ENCODE data around the gene SLC30A2.

DNA sequence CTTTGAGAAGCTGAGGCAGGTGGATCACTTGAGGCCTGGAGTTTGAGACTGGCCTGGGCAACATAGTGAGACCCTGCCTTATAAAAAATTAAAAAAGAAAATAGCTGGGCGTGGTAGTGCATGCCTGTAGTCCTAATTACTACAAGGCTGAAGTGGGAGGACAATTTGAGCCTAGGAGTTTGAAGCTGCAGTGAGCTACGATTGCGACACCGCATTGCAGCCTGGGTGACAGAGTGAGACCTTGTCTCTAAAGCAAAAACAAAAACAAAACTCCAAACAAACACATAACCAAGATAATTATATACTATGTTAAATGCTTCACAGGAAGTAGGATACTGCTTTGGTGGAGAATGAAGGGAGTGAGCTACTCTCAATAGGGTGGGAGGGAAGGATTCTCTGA, 42.7 kb downstream of the SLC30A2 start:
- TF ChIP-seq, protein P1, sequence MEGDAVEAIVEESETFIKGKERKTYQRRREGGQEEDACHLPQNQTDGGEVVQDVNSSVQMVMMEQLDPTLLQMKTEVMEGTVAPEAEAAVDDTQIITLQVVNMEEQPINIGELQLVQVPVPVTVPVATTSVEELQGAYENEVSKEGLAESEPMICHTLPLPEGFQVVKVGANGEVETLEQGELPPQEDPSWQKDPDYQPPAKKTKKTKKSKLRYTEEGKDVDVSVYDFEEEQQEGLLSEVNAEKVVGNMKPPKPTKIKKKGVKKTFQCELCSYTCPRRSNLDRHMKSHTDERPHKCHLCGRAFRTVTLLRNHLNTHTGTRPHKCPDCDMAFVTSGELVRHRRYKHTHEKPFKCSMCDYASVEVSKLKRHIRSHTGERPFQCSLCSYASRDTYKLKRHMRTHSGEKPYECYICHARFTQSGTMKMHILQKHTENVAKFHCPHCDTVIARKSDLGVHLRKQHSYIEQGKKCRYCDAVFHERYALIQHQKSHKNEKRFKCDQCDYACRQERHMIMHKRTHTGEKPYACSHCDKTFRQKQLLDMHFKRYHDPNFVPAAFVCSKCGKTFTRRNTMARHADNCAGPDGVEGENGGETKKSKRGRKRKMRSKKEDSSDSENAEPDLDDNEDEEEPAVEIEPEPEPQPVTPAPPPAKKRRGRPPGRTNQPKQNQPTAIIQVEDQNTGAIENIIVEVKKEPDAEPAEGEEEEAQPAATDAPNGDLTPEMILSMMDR (IDR thresholded peaks at IDR 0.05; ENCODE audit: low read length) = no peak
- TF ChIP-seq EZH2 (IDR thresholded peaks at IDR 0.05; ENCODE audit: borderline replicate concordance, low read length) = no peak

Data from OCI-LY1 (cell line).